ENCODE results near the gene FAM193A. TPM values are rescaled to one million over a fixed set of nuclear protein-coding genes. Genes with fewer than 3 reads are reported as not detected.

The FAM193A gene
- polyA plus RNA-seq, 1 donor (not counting 4 experiments of a cell fraction or from before 2014, with no cell fraction given): 3.6 TPM

DNA sequence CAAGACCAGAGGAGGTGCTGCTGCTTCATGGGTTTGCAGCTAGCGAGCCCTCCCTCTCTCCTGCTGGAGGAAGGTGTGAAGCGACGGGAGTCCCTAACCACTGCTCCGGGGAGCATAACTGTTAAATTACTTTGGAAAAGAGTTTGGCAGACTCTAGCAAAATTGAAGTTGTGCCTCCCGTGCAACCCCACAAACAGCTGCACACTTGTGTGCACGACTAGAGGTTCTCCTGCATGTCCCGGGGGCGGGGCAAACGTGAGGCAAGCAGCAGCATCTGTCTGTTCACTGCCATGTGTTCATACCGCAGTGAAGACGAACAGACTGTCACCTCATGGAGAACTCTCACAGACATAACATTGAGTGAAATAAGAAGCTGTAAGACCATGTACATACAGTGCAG, 185.1 kb downstream of the FAM193A start:
- dilution Hi-C loops (cut with MboI; ENCODE audit: extremely low pct_ligation_motif_present, low sequenced_read_pairs): no loop called here
- no peak overlapping the region for H3K4me2 ChIP-seq (ENCODE audit: control insufficient read depth, extremely low read depth, insufficient read depth, low read depth, low read length)
- no peaks in the 10 kb centered on the region for H3K27me3 ChIP-seq (ENCODE audit: control insufficient read depth, extremely low read depth, insufficient read depth, low read length)
- no peak overlapping the region for H3K27ac ChIP-seq (ENCODE audit: control insufficient read depth, insufficient read depth, low read length)
- no peaks in the 10 kb centered on the region for H3K9me3 ChIP-seq (ENCODE audit: control insufficient read depth, low read depth, low read length)
- no peak overlapping the region for H2AFZ ChIP-seq (ENCODE audit: control insufficient read depth, low read length)
- no peak for DNase-seq (ENCODE audit: low read depth, low spot score)
- H3K9me1 ChIP-seq (ENCODE audit: control insufficient read depth, extremely low read depth, insufficient read depth, low read length): no peaks in the 10 kb centered on the region
- TF ChIP-seq, protein P1, sequence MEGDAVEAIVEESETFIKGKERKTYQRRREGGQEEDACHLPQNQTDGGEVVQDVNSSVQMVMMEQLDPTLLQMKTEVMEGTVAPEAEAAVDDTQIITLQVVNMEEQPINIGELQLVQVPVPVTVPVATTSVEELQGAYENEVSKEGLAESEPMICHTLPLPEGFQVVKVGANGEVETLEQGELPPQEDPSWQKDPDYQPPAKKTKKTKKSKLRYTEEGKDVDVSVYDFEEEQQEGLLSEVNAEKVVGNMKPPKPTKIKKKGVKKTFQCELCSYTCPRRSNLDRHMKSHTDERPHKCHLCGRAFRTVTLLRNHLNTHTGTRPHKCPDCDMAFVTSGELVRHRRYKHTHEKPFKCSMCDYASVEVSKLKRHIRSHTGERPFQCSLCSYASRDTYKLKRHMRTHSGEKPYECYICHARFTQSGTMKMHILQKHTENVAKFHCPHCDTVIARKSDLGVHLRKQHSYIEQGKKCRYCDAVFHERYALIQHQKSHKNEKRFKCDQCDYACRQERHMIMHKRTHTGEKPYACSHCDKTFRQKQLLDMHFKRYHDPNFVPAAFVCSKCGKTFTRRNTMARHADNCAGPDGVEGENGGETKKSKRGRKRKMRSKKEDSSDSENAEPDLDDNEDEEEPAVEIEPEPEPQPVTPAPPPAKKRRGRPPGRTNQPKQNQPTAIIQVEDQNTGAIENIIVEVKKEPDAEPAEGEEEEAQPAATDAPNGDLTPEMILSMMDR (optimal IDR thresholded peaks at IDR 0.05 in 1 of 3, IDR thresholded peaks at IDR 0.05 in 1 of 3, conservative IDR thresholded peaks at IDR 0.05 in 1 of 3; ENCODE audit: extremely low read depth in 1 of 3, insufficient read depth in 2 of 3, low read length in 3 of 3): no peak
- no peak for TF ChIP-seq EZH2 (IDR thresholded peaks at IDR 0.05; ENCODE audit: low read length)
- H3K4me3 ChIP-seq (ENCODE audit: control insufficient read depth in 2 of 3, extremely low read depth in 1 of 3, insufficient read depth in 2 of 3, low read depth in 1 of 3, low read length in 3 of 3): no peak overlapping the region
- H3K9ac ChIP-seq (ENCODE audit: control insufficient read depth, extremely low read depth, insufficient read depth, low read length): no peak overlapping the region
- H3K36me3 ChIP-seq (ENCODE audit: control insufficient read depth in 2 of 2, extremely low read depth in 1 of 2, insufficient read depth in 2 of 2, low read length in 2 of 2): peaks cover 5 to 14% of the 10 kb centered on the region in 2 experiments
- H3K4me1 ChIP-seq (ENCODE audit: control insufficient read depth, extremely low read depth, insufficient read depth, low read length): no peaks in the 10 kb centered on the region
- H4K20me1 ChIP-seq (ENCODE audit: control insufficient read depth, extremely low read depth, insufficient read depth, low read length): no peaks in the 10 kb centered on the region
- no peak for FAIRE-seq
- H3K79me2 ChIP-seq (ENCODE audit: control insufficient read depth, insufficient read depth, low read length): no peaks in the 10 kb centered on the region

DNA sequence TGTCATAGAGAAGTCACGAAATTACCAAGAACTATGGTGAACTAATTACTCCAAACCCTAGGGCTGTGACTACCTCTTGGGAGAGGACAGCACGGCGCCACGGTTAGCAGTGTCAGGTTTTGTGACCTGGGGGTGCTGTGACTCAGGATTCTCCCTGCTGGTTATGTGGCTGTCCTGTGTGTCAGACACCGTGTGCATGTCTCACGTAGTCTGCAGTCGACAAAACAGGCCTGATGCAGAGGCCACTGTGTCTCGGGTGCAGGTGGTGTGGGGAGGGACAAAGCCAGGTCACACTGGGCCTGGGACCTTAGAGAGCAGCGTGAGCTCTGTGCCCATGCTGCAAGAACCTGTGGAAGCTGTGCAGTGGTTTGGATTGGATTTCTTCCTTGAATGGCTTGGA, 185.6 kb downstream of the FAM193A start:
- DNase-seq (ENCODE audit: low read depth, low spot score) (no peak), FAIRE-seq (no peak)
- H3K4me3 ChIP-seq (ENCODE audit: control insufficient read depth in 2 of 3, extremely low read depth in 1 of 3, insufficient read depth in 2 of 3, low read depth in 1 of 3, low read length in 3 of 3): no peak overlapping the region
- H2AFZ ChIP-seq (ENCODE audit: control insufficient read depth, low read length): no peak overlapping the region
- no peaks in the 10 kb centered on the region for H3K79me2 ChIP-seq (ENCODE audit: control insufficient read depth, insufficient read depth, low read length)
- no peaks in the 10 kb centered on the region for H3K9me1 ChIP-seq (ENCODE audit: control insufficient read depth, extremely low read depth, insufficient read depth, low read length)
- no peaks in the 10 kb centered on the region for H4K20me1 ChIP-seq (ENCODE audit: control insufficient read depth, extremely low read depth, insufficient read depth, low read length)
- no peaks in the 10 kb centered on the region for H3K27me3 ChIP-seq (ENCODE audit: control insufficient read depth, extremely low read depth, insufficient read depth, low read length)
- no peaks in the 10 kb centered on the region for H3K4me1 ChIP-seq (ENCODE audit: control insufficient read depth, extremely low read depth, insufficient read depth, low read length)
- no peaks in the 10 kb centered on the region for H3K9me3 ChIP-seq (ENCODE audit: control insufficient read depth, low read depth, low read length)
- no peak overlapping the region for H3K9ac ChIP-seq (ENCODE audit: control insufficient read depth, extremely low read depth, insufficient read depth, low read length)
- no peak for TF ChIP-seq EZH2 (IDR thresholded peaks at IDR 0.05; ENCODE audit: low read length)
- TF ChIP-seq, protein P1 (optimal IDR thresholded peaks at IDR 0.05 in 1 of 3, IDR thresholded peaks at IDR 0.05 in 1 of 3, conservative IDR thresholded peaks at IDR 0.05 in 1 of 3; ENCODE audit: extremely low read depth in 1 of 3, insufficient read depth in 2 of 3, low read length in 3 of 3): no peak
- no peak overlapping the region for H3K4me2 ChIP-seq (ENCODE audit: control insufficient read depth, extremely low read depth, insufficient read depth, low read depth, low read length)
- peaks cover 4 to 14% of the 10 kb centered on the region in 2 experiments for H3K36me3 ChIP-seq (ENCODE audit: control insufficient read depth in 2 of 2, extremely low read depth in 1 of 2, insufficient read depth in 2 of 2, low read length in 2 of 2)
- H3K27ac ChIP-seq (ENCODE audit: control insufficient read depth, insufficient read depth, low read length): no peak overlapping the region
- dilution Hi-C loops (cut with MboI; ENCODE audit: extremely low pct_ligation_motif_present, low sequenced_read_pairs): no loop called here
